Esophagus squamous epithelium (tissue), 4 donors: Measurements from ENCODE around the gene SLC31A1.

ENCODE experiments used
- CTCF ChIP-seq, 6 experiments: fragments of 450-650 bp in 4 of 6; fragments of 200-600 bp in 2 of 6; sonication (generic) in 2 of 6; IDR thresholded peaks; one replicate each; pipeline ENCODE4 v1.5.1; 2016 to 2019; ENCODE audit warnings: antibody characterized with exemption in 6 of 6, mild to moderate bottlenecking in 4 of 6, moderate library complexity in 4 of 6
- POLR2A ChIP-seq, 4 donors: fragments of 450-650 bp; IDR thresholded peaks; one replicate each; pipeline ENCODE4 v1.6.1; 2017; ENCODE audit warnings: antibody characterized with exemption in 4 of 4, mild to moderate bottlenecking in 4 of 4, moderate library complexity in 3 of 4

GRCh38 chr9:113183956-113184488, 37.3 kb upstream of the SLC31A1 start:
- no peak for TF ChIP-seq CTCF (IDR thresholded peaks at IDR 0.05)
- no peak for TF ChIP-seq POLR2A (IDR thresholded peaks at IDR 0.05)
